ENCODE results near the gene ZBTB33. TPM values are rescaled to one million over a fixed set of nuclear protein-coding genes. Genes with fewer than 3 reads are reported as not detected.

ZBTB33 gene
- polyA plus RNA-seq, 1 donor: 12.1 TPM

Other genes with a start within 250 kb of the ZBTB33 start
- gene RHOXF2B, start 173.1 kb upstream of the ZBTB33 start, polyA plus RNA-seq (ENCODE audit: insufficient read length): not detected
- 0.35 TPM for gene RHOXF1, start 134.9 kb upstream of the ZBTB33 start, polyA plus RNA-seq (ENCODE audit: insufficient read length)
- gene RHOXF2, start 92.2 kb upstream of the ZBTB33 start, polyA plus RNA-seq (ENCODE audit: insufficient read length): 0.06 TPM
- 15.0 TPM for gene TMEM255A, start 60.6 kb downstream of the ZBTB33 start, polyA plus RNA-seq (ENCODE audit: insufficient read length)
- gene ATP1B4, start 111.3 kb downstream of the ZBTB33 start, polyA plus RNA-seq (ENCODE audit: insufficient read length): 296 TPM
- gene LAMP2, start 218.5 kb downstream of the ZBTB33 start, polyA plus RNA-seq (ENCODE audit: insufficient read length): 123 TPM

Measured in hindlimb muscle (tissue), 1 donor.